NCI-H748 treated with DMSO at 0.1 percent for 48 hours (cell line): ENCODE measurements around the gene PYM1.
"Not testable (repeated sequence)": the region's sequence is repeated elsewhere in the genome, so short reads cannot be mapped to it uniquely, and the experiment has no call there.

Experiments
- DNase-seq: peaks from one replicate; lab custom pipeline; 2025; lab: John Stamatoyannopoulos, UW

PYM1 gene

GRCh38 chr12:55909513-55909884 lies 18.2 kb downstream of the PYM1 start:
- DNase-seq: no peak

GRCh38 chr12:55908726-55909512 lies 18.8 kb downstream of the PYM1 start:
- no peak for DNase-seq

GRCh38 chr12:55906056-55906455 lies 21.6 kb downstream of the PYM1 start:
- DNase-seq: no peak

- DNase-seq: no peak
These were observed 25.7 kb downstream of the PYM1 start for GRCh38 chr12:55901881-55902490.

- no peak for DNase-seq
These were observed 28.6 kb downstream of the PYM1 start for GRCh38 chr12:55899082-55899481.

GRCh38 chr12:55893723-55894122 lies 34.0 kb downstream of the PYM1 start:
- DNase-seq: no peak

GRCh38 chr12:55891310-55891709 lies 36.4 kb downstream of the PYM1 start:
- DNase-seq: no peak

- DNase-seq: no peak
These were observed 42.6 kb downstream of the PYM1 start for GRCh38 chr12:55885113-55885512.

GRCh38 chr12:55877824-55878223 lies 49.9 kb downstream of the PYM1 start:
- DNase-seq: no peak

- DNase-seq: no peak
These were observed 51.8 kb downstream of the PYM1 start for GRCh38 chr12:55875704-55876467.

GRCh38 chr12:55874443-55874842 lies 53.3 kb downstream of the PYM1 start:
- DNase-seq: no peak

GRCh38 chr12:55866454-55867004 lies 61.2 kb downstream of the PYM1 start:
- not testable (repeated sequence) for DNase-seq

GRCh38 chr12:55865327-55865726 lies 62.4 kb downstream of the PYM1 start:
- no peak for DNase-seq

GRCh38 chr12:55862931-55863330 lies 64.8 kb downstream of the PYM1 start:
- DNase-seq: not testable (repeated sequence)

GRCh38 chr12:55862286-55862685 lies 65.4 kb downstream of the PYM1 start:
- no peak for DNase-seq

- no peak for DNase-seq
These were observed 65.8 kb downstream of the PYM1 start for GRCh38 chr12:55861871-55862270.

- DNase-seq: no peak
These were observed 66.3 kb downstream of the PYM1 start for GRCh38 chr12:55861396-55861795.

GRCh38 chr12:55852740-55853139 lies 75.0 kb downstream of the PYM1 start:
- DNase-seq: no peak
